Measurements from ENCODE around the gene EDN3. TPM values are rescaled to one million over a fixed set of nuclear protein-coding genes. Genes with fewer than 3 reads are reported as not detected.

Gene EDN3
- total RNA-seq, 1 donor from 2014 or later: not detected

GRCh38 chr20:59364611-59365010, 64.2 kb downstream of the EDN3 start:
- Mint-ChIP-seq H3K9me3 (no peaks in the 10 kb centered on the region), H3K27me3 (ENCODE audit: low read depth) (peaks cover 3% of the 10 kb centered on the region), H3K4me3 (ENCODE audit: low read depth) (no peak overlapping the region), H3K27ac (no peak overlapping the region), H3K36me3 (ENCODE audit: low read depth) (no peaks in the 10 kb centered on the region), H3K4me1 (ENCODE audit: low read depth) (no peaks in the 10 kb centered on the region)
- intact Hi-C loops (cut with micrococcal nuclease): no loop called here
- DNase-seq (ENCODE audit: low spot score): no peak

- Mint-ChIP-seq H3K27ac (no peak overlapping the region), H3K27me3 (ENCODE audit: low read depth) (peaks cover 3% of the 10 kb centered on the region), H3K9me3 (no peaks in the 10 kb centered on the region), H3K4me1 (ENCODE audit: low read depth) (no peaks in the 10 kb centered on the region), H3K36me3 (ENCODE audit: low read depth) (no peaks in the 10 kb centered on the region), H3K4me3 (ENCODE audit: low read depth) (no peak overlapping the region)
- no peak for DNase-seq (ENCODE audit: low spot score)
- intact Hi-C loops (cut with micrococcal nuclease): no loop called here
Observed at GRCh38 chr20:59365611-59366285, 65.3 kb downstream of the EDN3 start.

- intact Hi-C loops (cut with micrococcal nuclease): no loop called here
- H3K9me3 Mint-ChIP-seq: no peaks in the 10 kb centered on the region
- H3K4me1 Mint-ChIP-seq (ENCODE audit: low read depth): no peaks in the 10 kb centered on the region
- no peaks in the 10 kb centered on the region for H3K36me3 Mint-ChIP-seq (ENCODE audit: low read depth)
- H3K27ac Mint-ChIP-seq: no peak overlapping the region
- H3K4me3 Mint-ChIP-seq (ENCODE audit: low read depth): no peak overlapping the region
- no peak for DNase-seq (ENCODE audit: low spot score)
- peaks cover 10% of the 10 kb centered on the region for H3K27me3 Mint-ChIP-seq (ENCODE audit: low read depth)
Observed at GRCh38 chr20:59371431-59371830, 71.0 kb downstream of the EDN3 start.

DNA sequence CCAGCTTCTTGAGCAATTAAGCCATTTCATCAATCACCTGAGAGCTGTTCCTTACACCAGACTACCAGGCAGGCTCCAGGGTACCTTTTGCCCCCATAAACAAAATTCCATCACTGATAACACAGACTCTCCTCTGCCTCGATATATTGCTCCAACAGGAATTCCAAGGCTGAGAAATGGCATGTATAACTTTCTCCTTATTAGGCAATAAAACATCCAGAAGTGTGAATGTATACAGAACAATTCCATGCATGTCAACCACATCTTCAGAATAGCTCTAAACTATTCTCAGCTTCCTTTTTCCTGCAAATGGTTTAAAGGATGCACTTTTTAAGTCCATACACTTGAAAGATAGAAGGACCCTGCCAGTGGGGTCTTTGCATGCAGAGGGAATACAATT, 73.8 kb downstream of the EDN3 start:
- intact Hi-C loops (cut with micrococcal nuclease): no loop called here
- DNase-seq (ENCODE audit: low spot score): no peak
- no peaks in the 10 kb centered on the region for H3K36me3 Mint-ChIP-seq (ENCODE audit: low read depth)
- H3K27ac Mint-ChIP-seq: no peak overlapping the region
- no peaks in the 10 kb centered on the region for H3K9me3 Mint-ChIP-seq
- H3K27me3 Mint-ChIP-seq (ENCODE audit: low read depth): peaks cover 8% of the 10 kb centered on the region
- no peak overlapping the region for H3K4me3 Mint-ChIP-seq (ENCODE audit: low read depth)
- H3K4me1 Mint-ChIP-seq (ENCODE audit: low read depth): no peaks in the 10 kb centered on the region

- peaks cover 8% of the 10 kb centered on the region for H3K27me3 Mint-ChIP-seq (ENCODE audit: low read depth)
- intact Hi-C loops (cut with micrococcal nuclease): no loop called here
- no peak overlapping the region for H3K27ac Mint-ChIP-seq
- no peak overlapping the region for H3K4me3 Mint-ChIP-seq (ENCODE audit: low read depth)
- no peaks in the 10 kb centered on the region for H3K36me3 Mint-ChIP-seq (ENCODE audit: low read depth)
- no peak for DNase-seq (ENCODE audit: low spot score)
- H3K9me3 Mint-ChIP-seq: no peaks in the 10 kb centered on the region
- H3K4me1 Mint-ChIP-seq (ENCODE audit: low read depth): no peaks in the 10 kb centered on the region
Observed at GRCh38 chr20:59375541-59375940, 75.1 kb downstream of the EDN3 start.

Other genes starting within 250 kb of the EDN3 start
- gene ZNF831, start 136.8 kb upstream of the EDN3 start, total RNA-seq: 3.0 and 3.3 TPM in 2 replicates